Heart left ventricle (tissue), 13 donors: ENCODE results near the gene DUSP1.

Experiments used
- CTCF ChIP-seq, 12 donors: fragments of 200-600 bp; sonication (generic) in 4 of 12; IDR thresholded peaks; one replicate each; pipeline versions ENCODE4 v1.5.0 to v1.8.0; 2018 to 2022; ENCODE audit warnings: antibody characterized with exemption in 12 of 12, mild to moderate bottlenecking in 5 of 12
- POLR2A ChIP-seq, 2 donors: fragments of 450-650 bp; IDR thresholded peaks; one replicate each; pipeline ENCODE4 v1.6.1; 2017; ENCODE audit warnings: antibody characterized with exemption in 2 of 2, mild to moderate bottlenecking in 2 of 2, moderate library complexity in 2 of 2
- donor health status: ischemic (EF 13 %, LVEDD 7.1; RV severe dilation, severe dysfunction).
- donor health status: DM: no; HTN: yes; CAD: no.
- donor health status: DM: no; HTN: no; CAD: no.
- donor health status: ischemic (EF 25% LVEDD 6.9; RV normal size, moderate dysfunction).
- donor health status: ischemic (EF 25% LVEDD 5.7; RV mildly dilated, moderate dysfunction).
- donor health status: ischemic (EF 35%, LVEDD 5.7; RV mildly dilated, moderate dysfunction).
- donor health status: nonischemic (EF 11% LVEDD 7.7; RV severe dilation, severe dysfunction).
- donor health status: DM: yes; HTN: yes; CAD: no.
- donor health status: PGD.
- donor health status: ischemic (EF 29% LVEDD 5.4; RV normal size, mild dysfunction).
- donor health status: nonischemic (EF 23%, LVEDD 6.1; RV moderate dilation, normal function).

- TF ChIP-seq CTCF (IDR thresholded peaks at IDR 0.05) (no peak), POLR2A (IDR thresholded peaks at IDR 0.05) (no peak)
Measured at GRCh38 chr5:172754596-172755356, 16.2 kb downstream of the DUSP1 start.
